Measurements from ENCODE around the gene MED12L. TPM values are rescaled to one million over a fixed set of nuclear protein-coding genes. Genes with fewer than 3 reads are reported as not detected.

The MED12L gene
- total and polyA plus RNA-seq, 9 of the 15 experiments (the other 6 are each of a cell fraction or from before 2014, with no cell fraction given): not detected

DNA sequence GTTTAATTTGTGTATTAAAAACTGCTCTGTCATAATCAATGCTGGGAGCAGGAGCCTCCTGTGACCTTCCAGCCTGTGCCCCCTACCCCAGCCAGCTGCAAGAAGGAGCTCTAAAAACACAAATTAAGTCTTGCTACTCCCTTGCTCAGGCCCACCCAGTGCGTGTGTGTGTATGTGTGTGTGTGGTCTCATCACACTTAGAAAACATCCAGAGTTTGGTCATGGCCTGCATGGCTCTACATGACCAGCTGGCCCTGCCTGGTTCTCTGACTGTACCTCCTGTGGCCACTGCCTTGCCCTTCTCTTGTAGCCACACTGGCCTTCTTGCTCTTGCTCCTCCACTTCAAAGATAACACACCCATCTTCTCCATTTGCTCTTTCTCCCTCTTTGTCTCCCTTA, 179.1 kb downstream of the MED12L start (continued):
- TF ChIP-seq PHF20 (IDR thresholded peaks at IDR 0.05; ENCODE audit: partially characterized antibody) (no peak), SREBF1 (IDR thresholded peaks at IDR 0.05; ENCODE audit: borderline replicate concordance, low read depth, low read length) (no peak), BACH1 (tag; IDR thresholded peaks at IDR 0.05) (no peak), EHMT2 (IDR thresholded peaks at IDR 0.05) (no peak)
- TF ChIP-seq, protein P1, sequence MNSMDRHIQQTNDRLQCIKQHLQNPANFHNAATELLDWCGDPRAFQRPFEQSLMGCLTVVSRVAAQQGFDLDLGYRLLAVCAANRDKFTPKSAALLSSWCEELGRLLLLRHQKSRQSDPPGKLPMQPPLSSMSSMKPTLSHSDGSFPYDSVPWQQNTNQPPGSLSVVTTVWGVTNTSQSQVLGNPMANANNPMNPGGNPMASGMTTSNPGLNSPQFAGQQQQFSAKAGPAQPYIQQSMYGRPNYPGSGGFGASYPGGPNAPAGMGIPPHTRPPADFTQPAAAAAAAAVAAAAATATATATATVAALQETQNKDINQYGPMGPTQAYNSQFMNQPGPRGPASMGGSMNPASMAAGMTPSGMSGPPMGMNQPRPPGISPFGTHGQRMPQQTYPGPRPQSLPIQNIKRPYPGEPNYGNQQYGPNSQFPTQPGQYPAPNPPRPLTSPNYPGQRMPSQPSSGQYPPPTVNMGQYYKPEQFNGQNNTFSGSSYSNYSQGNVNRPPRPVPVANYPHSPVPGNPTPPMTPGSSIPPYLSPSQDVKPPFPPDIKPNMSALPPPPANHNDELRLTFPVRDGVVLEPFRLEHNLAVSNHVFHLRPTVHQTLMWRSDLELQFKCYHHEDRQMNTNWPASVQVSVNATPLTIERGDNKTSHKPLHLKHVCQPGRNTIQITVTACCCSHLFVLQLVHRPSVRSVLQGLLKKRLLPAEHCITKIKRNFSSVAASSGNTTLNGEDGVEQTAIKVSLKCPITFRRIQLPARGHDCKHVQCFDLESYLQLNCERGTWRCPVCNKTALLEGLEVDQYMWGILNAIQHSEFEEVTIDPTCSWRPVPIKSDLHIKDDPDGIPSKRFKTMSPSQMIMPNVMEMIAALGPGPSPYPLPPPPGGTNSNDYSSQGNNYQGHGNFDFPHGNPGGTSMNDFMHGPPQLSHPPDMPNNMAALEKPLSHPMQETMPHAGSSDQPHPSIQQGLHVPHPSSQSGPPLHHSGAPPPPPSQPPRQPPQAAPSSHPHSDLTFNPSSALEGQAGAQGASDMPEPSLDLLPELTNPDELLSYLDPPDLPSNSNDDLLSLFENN (IDR thresholded peaks at IDR 0.05; ENCODE audit: low read depth in 2 of 2, low read length in 2 of 2): no peak

DNA sequence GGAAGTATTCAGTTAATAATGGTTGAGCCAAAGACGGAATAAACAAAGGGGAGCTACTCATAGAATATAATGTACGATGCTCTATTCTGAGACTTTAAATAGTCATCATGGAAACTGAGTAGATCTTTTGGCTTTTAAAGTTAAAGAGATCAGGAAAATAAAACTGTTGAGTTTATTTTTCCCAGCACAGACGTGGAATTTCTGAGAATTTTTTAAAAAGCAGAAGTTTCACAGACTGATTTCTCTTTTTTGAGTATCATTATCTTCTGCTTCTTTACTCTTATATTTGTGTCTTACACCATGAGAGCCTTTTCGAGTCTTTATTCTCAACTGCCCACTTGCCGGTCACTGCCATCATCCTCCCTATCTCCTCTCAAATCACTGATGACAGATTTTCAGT, 179.7 kb downstream of the MED12L start:
- WGBS (ENCODE audit: insufficient coverage, low coverage, missing lambda C conversion rate): 2% methylated on average over 5 of the region's 5 CpGs
- intact Hi-C loops (cut with micrococcal nuclease): no loop called here
- Histone ChIP-seq H3K4me3 (no peak overlapping the region), H2AFZ (ENCODE audit: low read depth, low read length) (no peak overlapping the region), H3K4me1 (replicated peaks in 1 of 2; ENCODE audit: control insufficient read depth in 2 of 2, insufficient read depth in 2 of 2, low read length in 2 of 2) (no peaks in the 10 kb centered on the region), H3K27ac (ENCODE audit: extremely low read depth, low read depth, low read length) (no peak overlapping the region), H3K36me3 (ENCODE audit: control insufficient read depth, insufficient read depth, low read length) (no peaks in the 10 kb centered on the region), H3K4me2 (ENCODE audit: insufficient read depth, low read length) (no peak overlapping the region), H3K9me1 (ENCODE audit: control insufficient read depth, insufficient read depth, low read length) (no peaks in the 10 kb centered on the region), H3K9ac (ENCODE audit: insufficient read depth in 1 of 2, low read depth in 2 of 2, low read length in 2 of 2) (no peak overlapping the region), H4K20me1 (replicated peaks; ENCODE audit: control insufficient read depth, insufficient read depth, low read length) (no peaks in the 10 kb centered on the region), H3K9me3 (replicated peaks; ENCODE audit: control insufficient read depth, insufficient read depth, low read depth, low read length) (no peaks in the 10 kb centered on the region), H3K79me2 (ENCODE audit: control insufficient read depth, insufficient read depth, low read length) (no peaks in the 10 kb centered on the region), H3K27me3 (ENCODE audit: control insufficient read depth in 2 of 2, insufficient read depth in 2 of 2, low read length in 2 of 2) (peaks cover 2 to 18% of the 10 kb centered on the region in 2 experiments; a peak in 3 of 5 replicates)
- in situ Hi-C loops (cut with MboI): no loop called here
- no peak for DNase-seq (ENCODE audit: extremely low read depth in 1 of 4, low spot score in 3 of 4)
- POLR2A ChIA-PET: no interaction called here
- no peak for FAIRE-seq
- CTCF ChIA-PET (ENCODE audit: low intra/inter-chr PET ratio): no interaction called here
- BruUV-seq (replicated peaks): no TSS peak
- ATAC-seq: no peak
- TF ChIP-seq KHSRP (IDR thresholded peaks at IDR 0.05) (no peak), MYNN (IDR thresholded peaks at IDR 0.05) (no peak), MYNN (CRISPR knock-in tag; IDR thresholded peaks at IDR 0.05) (no peak), DDX20 (tag; IDR thresholded peaks at IDR 0.05; ENCODE audit: low read depth) (no peak), FOXP1 (CRISPR knock-in tag; IDR thresholded peaks at IDR 0.05) (no peak), ZNF121 (CRISPR knock-in tag; conservative IDR thresholded peaks at IDR 0.05) (no peak), SP2 (IDR thresholded peaks at IDR 0.05; ENCODE audit: extremely low read depth, low read depth, low read length, poor library complexity, severe bottlenecking) (no peak), ZC3H8 (IDR thresholded peaks at IDR 0.05) (no peak), CEBPG (CRISPR knock-in tag; IDR thresholded peaks at IDR 0.05) (no peak), CEBPG (tag; conservative IDR thresholded peaks at IDR 0.05 in 1 of 2, IDR thresholded peaks at IDR 0.05 in 1 of 2) (no peak)
- TF ChIP-seq, protein P2, sequence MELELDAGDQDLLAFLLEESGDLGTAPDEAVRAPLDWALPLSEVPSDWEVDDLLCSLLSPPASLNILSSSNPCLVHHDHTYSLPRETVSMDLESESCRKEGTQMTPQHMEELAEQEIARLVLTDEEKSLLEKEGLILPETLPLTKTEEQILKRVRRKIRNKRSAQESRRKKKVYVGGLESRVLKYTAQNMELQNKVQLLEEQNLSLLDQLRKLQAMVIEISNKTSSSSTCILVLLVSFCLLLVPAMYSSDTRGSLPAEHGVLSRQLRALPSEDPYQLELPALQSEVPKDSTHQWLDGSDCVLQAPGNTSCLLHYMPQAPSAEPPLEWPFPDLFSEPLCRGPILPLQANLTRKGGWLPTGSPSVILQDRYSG (tag; conservative IDR thresholded peaks at IDR 0.05; ENCODE audit: low read depth): no peak

All from K562 (cell line).